Astrocyte (in vitro differentiated cells and primary cell): Measurements from ENCODE around the gene SLC9A9.

Source experiments
- CTCF ChIP-seq: IDR thresholded peaks from 2 replicates; pipeline ENCODE4 v1.5.1; 2011; ENCODE audit warnings: low read depth, mild to moderate bottlenecking, inconsistent platforms, low read length, moderate library complexity; ENCODE audit not compliant: insufficient read depth
- EZH2 ChIP-seq: IDR thresholded peaks from 2 replicates; pipeline ENCODE4 v1.6.1; 2012; ENCODE audit warnings: mild to moderate bottlenecking, low read length, inconsistent platforms; ENCODE audit not compliant: insufficient read depth

GRCh38 chr3:143737065-143737464 is 111.2 kb downstream of the SLC9A9 start:
- TF ChIP-seq CTCF (no peak), EZH2 (no peak)
